HG03135 (cell line): ENCODE data around the gene DNAJB14.
"Not testable (repeated sequence)": the region's sequence is repeated elsewhere in the genome, so short reads cannot be mapped to it uniquely, and the experiment has no call there.

ENCODE experiments used
- ATAC-seq: cut with Tn5 transposase; IDR thresholded peaks from one replicate; pipeline ENCODE4 v1.9.1; 2021; ENCODE audit warnings: mild to moderate bottlenecking, moderate library complexity; ENCODE audit not compliant: unreplicated experiment

The DNAJB14 gene

GRCh38 chr4:99946356-99947189 lies at the start of gene DNAJB14:
TSS of gene DNAJB14 (minus strand) at chr4:99946618. CDS start at chr4:99946571, 47 bp downstream.
- ATAC-seq, result peak; percentile 36

- ATAC-seq, result no peak
These were observed 45.3 kb upstream of the DNAJB14 start for GRCh38 chr4:99991741-99992140.

- ATAC-seq, result no peak
These were observed 41.3 kb upstream of the DNAJB14 start for GRCh38 chr4:99987681-99988080.

- ATAC-seq, result no peak
These were observed 40.4 kb upstream of the DNAJB14 start for GRCh38 chr4:99986792-99987191.

DNA sequence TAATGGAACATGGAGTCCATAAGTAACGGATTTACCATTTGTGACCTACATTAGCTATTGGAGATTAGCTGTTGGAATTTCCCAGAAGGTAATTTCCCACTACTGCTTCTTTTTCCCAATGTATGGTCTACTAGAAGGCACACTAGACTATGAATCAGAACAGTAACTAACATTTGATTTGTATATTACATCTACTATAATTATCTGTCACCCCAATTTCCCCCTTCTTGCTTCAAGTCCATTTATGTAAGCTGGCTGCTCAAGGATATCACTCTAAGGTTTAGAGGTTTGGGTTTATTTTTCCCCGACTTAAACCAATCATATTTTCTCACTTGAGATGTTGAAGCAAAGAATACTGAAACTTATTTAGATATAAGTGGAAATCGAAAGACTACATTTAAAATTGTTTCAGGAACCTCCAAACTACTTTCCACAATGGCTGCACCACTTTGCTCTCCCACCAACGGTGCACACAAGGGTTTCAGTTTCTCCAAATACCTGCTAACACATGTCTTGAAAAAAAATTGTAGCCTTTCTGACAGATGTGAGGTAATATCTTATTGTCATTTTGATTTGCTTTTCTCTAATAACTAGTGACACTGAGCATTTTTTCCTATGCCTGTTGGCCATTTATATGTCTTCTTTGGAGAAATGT lies 37.0 kb upstream of the DNAJB14 start:
- ATAC-seq, result no peak

- no peak for ATAC-seq
These were observed 33.5 kb upstream of the DNAJB14 start for GRCh38 chr4:99979872-99980271.

DNA sequence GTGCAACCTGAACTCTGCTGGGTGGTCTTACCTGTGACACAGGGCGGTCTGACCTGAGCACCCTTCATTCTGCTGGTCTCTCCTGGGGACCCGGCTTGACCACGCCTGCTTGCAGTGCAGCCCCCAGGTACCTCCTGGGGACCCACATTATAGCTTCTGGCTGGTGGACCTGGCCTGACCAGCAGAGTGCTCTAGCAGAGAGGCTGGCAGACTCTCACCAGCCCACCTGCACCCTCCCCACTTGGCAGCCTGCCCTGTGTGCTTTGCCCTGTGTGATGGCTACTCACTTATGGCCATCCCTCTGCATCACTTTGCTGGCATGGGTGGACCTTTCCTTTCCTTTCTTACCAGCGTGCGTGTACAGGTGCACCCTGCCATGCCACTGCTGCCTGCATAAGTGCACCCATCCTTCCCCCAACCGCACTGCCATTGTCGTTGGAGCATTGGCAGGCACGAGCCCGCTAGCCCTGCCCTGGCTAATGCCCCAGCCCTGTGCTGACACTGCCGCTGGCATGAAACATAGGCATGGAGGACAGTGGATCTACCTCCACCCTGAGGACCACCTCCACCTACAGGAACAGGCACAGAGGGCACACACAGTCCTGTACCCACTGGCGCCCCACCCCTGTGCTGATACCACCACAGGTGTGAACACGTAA lies 25.2 kb upstream of the DNAJB14 start:
- no peak for ATAC-seq

- ATAC-seq, result no peak
These were observed 21.9 kb upstream of the DNAJB14 start for GRCh38 chr4:99968330-99968729.

- ATAC-seq, result no peak
These were observed 20.3 kb upstream of the DNAJB14 start for GRCh38 chr4:99966692-99967091.

GRCh38 chr4:99965674-99966350 lies 19.4 kb upstream of the DNAJB14 start:
- no peak for ATAC-seq

GRCh38 chr4:99965173-99965572 lies 18.8 kb upstream of the DNAJB14 start:
- no peak for ATAC-seq

- no peak for ATAC-seq
These were observed 15.3 kb upstream of the DNAJB14 start for GRCh38 chr4:99961711-99962110.

DNA sequence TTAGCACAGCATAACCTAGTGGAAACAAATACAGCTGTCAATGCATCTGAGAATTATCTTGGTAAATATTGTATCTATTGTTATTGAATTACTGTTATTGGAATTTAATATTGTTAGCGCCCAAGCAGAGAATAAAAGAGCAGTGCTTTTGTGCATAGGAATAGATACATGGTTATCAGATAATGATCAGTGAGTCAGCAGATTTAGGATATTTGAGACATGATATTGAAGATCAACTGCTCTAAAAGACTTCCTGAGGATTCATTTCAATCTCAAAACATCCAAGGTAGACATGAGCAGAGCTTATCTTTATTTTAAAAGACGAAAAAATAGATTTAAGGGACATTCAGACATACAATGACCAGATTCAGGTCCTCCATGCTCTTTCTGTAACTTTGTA lies 14.2 kb upstream of the DNAJB14 start:
- ATAC-seq, result no peak

DNA sequence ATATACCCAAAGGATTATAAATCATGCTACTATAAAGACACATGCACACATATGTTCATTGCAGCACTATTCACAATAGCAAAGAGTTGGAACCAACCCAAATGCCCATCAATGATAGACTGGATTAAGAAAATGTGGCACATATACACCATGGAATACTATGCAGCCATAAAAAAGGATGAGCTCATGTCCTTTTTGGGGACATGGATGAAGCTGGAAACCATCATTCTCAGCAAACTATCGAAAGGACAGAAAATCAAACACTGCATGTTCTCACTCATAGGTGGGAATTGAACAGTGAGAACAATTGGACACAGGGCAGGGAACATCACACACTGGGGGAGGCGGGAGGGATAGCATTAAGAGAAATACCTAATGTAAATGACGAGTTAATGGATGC lies 11.8 kb upstream of the DNAJB14 start:
- not testable (repeated sequence) for ATAC-seq

DNA sequence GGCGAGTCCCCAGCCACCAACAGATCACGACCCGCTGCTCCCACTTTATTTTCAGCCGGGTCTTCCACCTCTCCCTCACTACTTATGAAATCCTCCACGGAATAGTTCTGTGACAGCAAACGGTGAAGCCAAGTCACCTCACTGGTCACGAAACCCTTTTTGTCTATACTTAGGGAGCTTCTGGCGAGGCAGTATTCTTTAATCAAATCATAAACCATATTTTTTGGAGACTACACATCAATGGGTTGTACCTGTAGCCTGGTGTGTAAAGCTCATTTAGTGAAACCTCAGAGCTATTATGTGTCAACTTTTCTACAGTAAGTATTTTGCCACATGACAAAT lies 4.5 kb upstream of the DNAJB14 start:
- ATAC-seq, result no peak

- ATAC-seq, result peak; percentile 57
These were observed 3.8 kb upstream of the DNAJB14 start, which contains the start of gene H2AZ1 for GRCh38 chr4:99949999-99950912. TSS of gene H2AZ1 (minus strand) at chr4:99950275. CDS start at chr4:99950170, 105 bp downstream.

- peak; percentile 29 for ATAC-seq
These were observed 2.9 kb upstream of the DNAJB14 start for GRCh38 chr4:99949034-99949998.

GRCh38 chr4:99947608-99948007 lies 1.2 kb upstream of the DNAJB14 start:
- ATAC-seq, result no peak

GRCh38 chr4:99947190-99947578 lies 766 bp upstream of the DNAJB14 start:
- ATAC-seq, result no peak
